Tibial nerve (tissue), 4 donors: Measurements from ENCODE around the gene ZNF778.

Experiments
- EP300 ChIP-seq, 2 donors: sonication (generic); formaldehyde crosslinking; IDR thresholded peaks; one replicate each; pipeline ENCODE4 v1.6.1; 2017; ENCODE audit warnings: antibody characterized with exemption in 2 of 2, mild to moderate bottlenecking in 1 of 2
- POLR2A ChIP-seq, 2 donors: fragments of 450-650 bp; IDR thresholded peaks; one replicate each; pipeline ENCODE4 v1.6.1; 2017; ENCODE audit warnings: antibody characterized with exemption in 2 of 2, mild to moderate bottlenecking in 2 of 2, moderate library complexity in 2 of 2
- TF ChIP-seq, protein P1 (sequence below), 5 experiments: fragments of 200-600 bp in 3 of 5; fragments of 450-650 bp in 2 of 5; sonication (generic) in 3 of 5; IDR thresholded peaks; one replicate each; pipeline ENCODE4 v1.5.1; 2016 to 2019; ENCODE audit warnings: antibody characterized with exemption in 5 of 5, mild to moderate bottlenecking in 3 of 5, moderate library complexity in 2 of 5

DNA sequence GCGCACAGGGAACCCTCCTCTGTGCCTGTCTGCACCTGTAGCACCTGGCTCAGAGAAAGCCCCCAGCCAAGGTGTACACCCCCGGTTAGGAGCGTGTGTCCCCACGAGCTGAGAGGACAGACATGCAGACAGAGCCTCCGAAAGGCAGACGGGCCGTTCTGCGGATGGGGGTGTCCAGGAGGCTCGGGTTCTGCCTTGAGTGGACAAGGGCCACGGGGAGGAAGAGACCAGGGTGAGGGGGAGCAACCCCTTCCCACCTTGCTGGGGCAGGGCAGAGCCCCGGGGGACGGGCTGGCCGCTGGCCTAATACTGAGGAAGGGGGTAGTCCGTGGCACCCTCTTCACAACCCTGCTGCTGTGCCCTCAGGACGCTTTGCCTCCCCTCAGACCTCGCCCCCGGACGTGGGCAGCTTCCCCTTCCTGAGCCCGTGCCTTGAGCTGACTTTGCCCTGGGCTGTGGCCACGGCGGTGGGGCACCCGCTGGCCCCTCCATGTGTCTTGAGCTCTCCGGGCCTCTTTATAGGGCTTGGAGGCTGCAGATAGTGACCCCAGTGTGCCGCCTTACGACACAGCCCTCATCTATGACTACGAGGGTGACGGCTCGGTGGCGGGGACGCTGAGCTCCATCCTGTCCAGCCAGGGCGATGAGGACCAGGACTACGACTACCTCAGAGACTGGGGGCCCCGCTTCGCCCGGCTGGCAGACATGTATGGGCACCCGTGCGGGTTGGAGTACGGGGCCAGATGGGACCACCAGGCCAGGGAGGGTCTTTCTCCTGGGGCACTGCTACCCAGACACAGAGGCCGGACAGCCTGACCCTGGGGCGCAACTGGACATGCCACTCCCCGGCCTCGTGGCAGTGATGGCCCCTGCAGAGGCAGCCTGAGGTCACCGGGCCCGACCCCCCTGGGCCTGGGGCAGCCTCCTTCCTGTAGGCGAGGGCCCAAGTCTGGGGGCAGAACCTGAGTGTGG lies 22.9 kb upstream of the ZNF778 start:
- TF ChIP-seq POLR2A (IDR thresholded peaks at IDR 0.05) (no peak), EP300 (IDR thresholded peaks at IDR 0.05) (no peak)
- TF ChIP-seq, protein P1, sequence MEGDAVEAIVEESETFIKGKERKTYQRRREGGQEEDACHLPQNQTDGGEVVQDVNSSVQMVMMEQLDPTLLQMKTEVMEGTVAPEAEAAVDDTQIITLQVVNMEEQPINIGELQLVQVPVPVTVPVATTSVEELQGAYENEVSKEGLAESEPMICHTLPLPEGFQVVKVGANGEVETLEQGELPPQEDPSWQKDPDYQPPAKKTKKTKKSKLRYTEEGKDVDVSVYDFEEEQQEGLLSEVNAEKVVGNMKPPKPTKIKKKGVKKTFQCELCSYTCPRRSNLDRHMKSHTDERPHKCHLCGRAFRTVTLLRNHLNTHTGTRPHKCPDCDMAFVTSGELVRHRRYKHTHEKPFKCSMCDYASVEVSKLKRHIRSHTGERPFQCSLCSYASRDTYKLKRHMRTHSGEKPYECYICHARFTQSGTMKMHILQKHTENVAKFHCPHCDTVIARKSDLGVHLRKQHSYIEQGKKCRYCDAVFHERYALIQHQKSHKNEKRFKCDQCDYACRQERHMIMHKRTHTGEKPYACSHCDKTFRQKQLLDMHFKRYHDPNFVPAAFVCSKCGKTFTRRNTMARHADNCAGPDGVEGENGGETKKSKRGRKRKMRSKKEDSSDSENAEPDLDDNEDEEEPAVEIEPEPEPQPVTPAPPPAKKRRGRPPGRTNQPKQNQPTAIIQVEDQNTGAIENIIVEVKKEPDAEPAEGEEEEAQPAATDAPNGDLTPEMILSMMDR (IDR thresholded peaks at IDR 0.05), result no peak
